Erythroblast (primary cell): ENCODE measurements around the gene GPR137.
A peak's percentile ranks its signal among the peaks of the same experiment; 100 is the strongest.

Source experiments
- DNase-seq, 2 experiments: peaks; one replicate each; lab custom pipeline; 2025; lab: John Stamatoyannopoulos, UW
- GATA1 ChIP-seq: IDR thresholded peaks from 2 replicates; pipeline ENCODE4 v1.6.1; 2011; ENCODE audit warnings: low read depth, mild to moderate bottlenecking, control low read depth, low read length, moderate library complexity
- POLR2A ChIP-seq: IDR thresholded peaks from 2 replicates; pipeline ENCODE4 v1.6.1; 2011; ENCODE audit warnings: mild to moderate bottlenecking, low read length

Gene GPR137

GRCh38 chr11:64252003-64252872 lies 33.4 kb upstream of the GPR137 start:
- peak; percentile 46 to 70 for DNase-seq
- TF ChIP-seq POLR2A (no peak), GATA1 (no peak)

- TF ChIP-seq POLR2A (no peak), GATA1 (no peak)
- DNase-seq: no peak
Observed at GRCh38 chr11:64253043-64253442, 32.6 kb upstream of the GPR137 start.

GRCh38 chr11:64253481-64253880 lies 32.2 kb upstream of the GPR137 start:
- DNase-seq: no peak
- TF ChIP-seq POLR2A (no peak), GATA1 (no peak)

- no peak for DNase-seq
- TF ChIP-seq GATA1 (no peak), POLR2A (no peak)
Observed at GRCh38 chr11:64254326-64254725, 31.3 kb upstream of the GPR137 start.

- no peak for TF ChIP-seq GATA1
- TF ChIP-seq POLR2A: no peak
- DNase-seq: no peak
Observed at GRCh38 chr11:64255135-64256128, 30.2 kb upstream of the GPR137 start.

- DNase-seq: no peak
Observed at GRCh38 chr11:64256300-64256699, 29.3 kb upstream of the GPR137 start.

GRCh38 chr11:64258356-64258755 lies 27.3 kb upstream of the GPR137 start:
- no peak for DNase-seq
- TF ChIP-seq POLR2A (no peak), GATA1 (no peak)

More at GRCh38 chr11:64256300-64256699, 29.3 kb upstream of the GPR137 start:
- no peak for TF ChIP-seq POLR2A
- no peak for TF ChIP-seq GATA1

GRCh38 chr11:64258946-64259532 lies 26.6 kb upstream of the GPR137 start:
- no peak for TF ChIP-seq GATA1
- no peak for DNase-seq

- no peak for DNase-seq
- TF ChIP-seq GATA1: no peak
- no peak for TF ChIP-seq POLR2A
Observed at GRCh38 chr11:64259533-64260067, 26.0 kb upstream of the GPR137 start.

- no peak for DNase-seq
- no peak for TF ChIP-seq GATA1
- TF ChIP-seq POLR2A: no peak
Observed at GRCh38 chr11:64260147-64260708, 25.4 kb upstream of the GPR137 start.

- TF ChIP-seq POLR2A: no peak
- no peak for TF ChIP-seq GATA1
- DNase-seq: no peak
Observed at GRCh38 chr11:64261556-64262080, 24.0 kb upstream of the GPR137 start.

GRCh38 chr11:64262271-64263002 lies 23.2 kb upstream of the GPR137 start:
- TF ChIP-seq GATA1 (no peak), POLR2A (no peak)

More at GRCh38 chr11:64262271-64263002, 23.2 kb upstream of the GPR137 start:
- DNase-seq: no peak
